ENCODE measurements around the gene ANKRD2. TPM values are rescaled to one million over a fixed set of nuclear protein-coding genes. Genes with fewer than 3 reads are reported as not detected.

ANKRD2 gene
- total RNA-seq, 4 donors from 2014 or later, result 2.7 TPM; not detected in 3

DNA sequence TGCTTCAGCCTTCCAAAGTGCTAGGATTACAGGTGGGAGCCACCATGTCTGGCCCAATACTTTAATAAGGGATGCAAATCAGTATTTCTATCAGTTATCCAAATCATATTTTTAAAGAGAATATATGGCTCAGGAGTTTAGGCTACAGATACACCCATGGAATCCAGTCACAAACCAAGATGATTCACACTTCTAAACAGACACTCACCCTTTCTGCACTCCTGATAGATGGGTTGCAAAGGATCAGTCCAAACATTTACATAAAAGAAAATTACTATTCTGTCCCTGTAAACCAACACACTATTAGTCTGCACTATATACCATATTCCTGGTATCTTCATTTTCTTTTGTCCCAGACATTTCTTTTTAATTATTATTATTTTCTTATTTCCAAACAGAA lies 58.5 kb downstream of the ANKRD2 start:
- TF ChIP-seq CTCF (IDR thresholded peaks at IDR 0.05), result no peak
- ATAC-seq (ENCODE audit: low FRiP score) (no peak), DNase-seq (ENCODE audit: low spot score) (no peak)

DNA sequence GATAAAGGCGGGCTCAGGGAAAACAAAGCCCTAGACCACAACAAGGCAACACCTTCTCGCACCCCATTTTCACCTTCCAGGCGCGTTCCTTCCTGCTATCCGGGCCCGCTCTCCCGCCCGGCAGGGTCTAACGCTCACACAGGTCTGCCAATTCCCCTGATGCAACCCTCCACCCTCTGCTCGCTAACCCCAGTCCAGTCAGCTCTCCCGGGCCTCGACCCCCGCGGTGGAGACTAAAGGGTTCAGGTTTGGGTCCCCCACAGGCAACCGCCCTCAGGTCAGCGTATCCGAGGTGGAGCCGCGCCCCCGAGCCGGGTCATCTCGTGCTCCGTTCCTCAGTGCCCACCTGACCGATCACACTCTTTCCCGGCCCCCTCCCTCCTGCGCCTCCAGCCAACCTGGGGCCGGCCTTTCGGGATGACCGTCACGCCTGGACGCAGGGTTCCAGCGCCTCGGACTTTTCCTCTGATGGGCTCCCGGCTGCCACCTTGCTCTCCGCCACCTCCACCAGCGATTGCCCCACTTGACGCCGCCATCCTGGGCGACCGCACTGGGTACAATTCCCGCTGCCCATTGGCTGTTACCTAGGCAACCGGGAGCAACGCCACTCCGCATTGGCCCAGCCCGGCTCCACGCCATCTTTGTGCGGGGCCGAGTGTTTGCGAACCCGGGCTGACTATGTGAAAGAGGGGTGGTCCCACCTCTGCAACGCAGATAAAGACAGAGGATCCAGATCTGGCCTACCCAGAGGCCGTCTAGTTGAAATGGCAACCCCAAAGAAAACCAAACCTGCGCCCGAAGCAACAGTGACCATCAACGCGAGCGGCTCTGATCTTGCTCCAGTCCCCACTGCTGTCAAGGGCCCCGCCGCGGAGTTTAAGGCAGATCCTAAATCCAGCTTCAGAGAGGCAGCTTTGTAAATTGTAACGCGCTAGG lies 60.6 kb downstream of the ANKRD2 start, which contains the start of gene MORN4:
MORN4 (minus strand) TSS at position 552 of the 936 bp plus-strand sequence. CDS start 13,847 bp downstream, outside the sequence.
- DNase-seq (ENCODE audit: low spot score) (peak; percentile 84), ATAC-seq (ENCODE audit: low FRiP score) (peak; percentile 99)
- TF ChIP-seq CTCF (IDR thresholded peaks at IDR 0.05), result no peak

Other genes starting within 250 kb of the ANKRD2 start
- gene FRAT2, start 238.1 kb upstream of the ANKRD2 start, total RNA-seq, result 10 to 100 TPM in 3 of 4 donors, 1 to 10 TPM in 1; 8.4 to 32.9 (median 14.2) TPM
- 10 to 100 TPM; 14.2 to 89.3 (median 18.7) TPM for gene RRP12, start 171.4 kb upstream of the ANKRD2 start, total RNA-seq
- 100 to 1,000 TPM; 158 to 217 (median 207) TPM for gene PGAM1, start 146.6 kb upstream of the ANKRD2 start, total RNA-seq
- gene EXOSC1, start 126.8 kb upstream of the ANKRD2 start, total RNA-seq, result 10 to 100 TPM; 17.4 to 25.9 (median 21.3) TPM
- 10 to 100 TPM; 27.7 to 43.5 (median 34.4) TPM for gene ZDHHC16, start 126.6 kb upstream of the ANKRD2 start, total RNA-seq
- 100 to 1,000 TPM in 1 of 4 donors, 10 to 100 TPM in 3; 44.4 to 117 (median 64.7) TPM for gene MMS19, start 74.4 kb upstream of the ANKRD2 start, total RNA-seq
- 10 to 100 TPM; 15.6 to 22.8 (median 19.2) TPM for gene UBTD1, start 73.9 kb upstream of the ANKRD2 start, total RNA-seq
- 10 to 100 TPM in 1 of 4 donors, 1 to 10 TPM in 3; 3.3 to 11.7 (median 7.6) TPM for gene HOGA1, start 11.6 kb downstream of the ANKRD2 start, total RNA-seq
- gene C10orf62, start 16.9 kb downstream of the ANKRD2 start, total RNA-seq, result 1 to 10 TPM in 1 of 4 donors, under 1 TPM in 1, not detected in 2; 0.88 to 1.2 TPM
- gene MORN4, start 60.7 kb downstream of the ANKRD2 start, total RNA-seq, result 1 to 10 TPM in 3 of 4 donors, under 1 TPM in 1; 0.36 to 5.3 (median 2.5) TPM
- gene PI4K2A, start 67.9 kb downstream of the ANKRD2 start, total RNA-seq, result 10 to 100 TPM; 11.7 to 33.9 (median 17.8) TPM
- gene AVPI1, start 114.5 kb downstream of the ANKRD2 start, total RNA-seq, result 100 to 1,000 TPM in 2 of 4 donors, 10 to 100 TPM in 2; 17.7 to 195 (median 69.0) TPM
- gene MARVELD1, start 141.0 kb downstream of the ANKRD2 start, total RNA-seq, result 10 to 100 TPM; 16.7 to 23.0 (median 21.3) TPM
- gene ZFYVE27, start 164.3 kb downstream of the ANKRD2 start, total RNA-seq, result 10 to 100 TPM; 17.9 to 27.1 (median 20.7) TPM
- 1 to 10 TPM in 1 of 4 donors, under 1 TPM in 2, not detected in 1; 0.56 to 4.1 (median 0.60) TPM for gene SFRP5, start 199.2 kb downstream of the ANKRD2 start, total RNA-seq